ENCODE results near the gene SAP25.

The SAP25 gene

DNA sequence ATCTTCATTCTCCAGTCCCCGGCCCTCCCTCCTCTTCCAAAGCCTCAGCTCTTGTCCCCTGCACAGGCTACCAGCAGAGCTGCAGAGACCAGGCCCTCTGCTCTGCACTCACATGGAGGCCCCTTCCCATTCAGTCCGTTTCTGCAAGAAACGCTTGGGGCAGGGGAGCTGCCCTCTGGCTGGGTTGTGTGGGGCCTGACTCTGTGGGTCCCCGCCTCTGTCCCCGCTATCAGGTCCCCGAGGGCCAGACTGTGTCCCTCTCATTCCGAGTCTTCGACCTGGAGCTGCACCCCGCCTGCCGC is 30.0 kb upstream of the SAP25 start:
- Histone ChIP-seq H3K36me3 (ENCODE audit: control insufficient read depth, insufficient read depth, low read length) (no peaks in the 10 kb centered on the region), H3K27me3 (ENCODE audit: control insufficient read depth, insufficient read depth, low read length) (no peaks in the 10 kb centered on the region), H3K9ac (no peak overlapping the region)

DNA sequence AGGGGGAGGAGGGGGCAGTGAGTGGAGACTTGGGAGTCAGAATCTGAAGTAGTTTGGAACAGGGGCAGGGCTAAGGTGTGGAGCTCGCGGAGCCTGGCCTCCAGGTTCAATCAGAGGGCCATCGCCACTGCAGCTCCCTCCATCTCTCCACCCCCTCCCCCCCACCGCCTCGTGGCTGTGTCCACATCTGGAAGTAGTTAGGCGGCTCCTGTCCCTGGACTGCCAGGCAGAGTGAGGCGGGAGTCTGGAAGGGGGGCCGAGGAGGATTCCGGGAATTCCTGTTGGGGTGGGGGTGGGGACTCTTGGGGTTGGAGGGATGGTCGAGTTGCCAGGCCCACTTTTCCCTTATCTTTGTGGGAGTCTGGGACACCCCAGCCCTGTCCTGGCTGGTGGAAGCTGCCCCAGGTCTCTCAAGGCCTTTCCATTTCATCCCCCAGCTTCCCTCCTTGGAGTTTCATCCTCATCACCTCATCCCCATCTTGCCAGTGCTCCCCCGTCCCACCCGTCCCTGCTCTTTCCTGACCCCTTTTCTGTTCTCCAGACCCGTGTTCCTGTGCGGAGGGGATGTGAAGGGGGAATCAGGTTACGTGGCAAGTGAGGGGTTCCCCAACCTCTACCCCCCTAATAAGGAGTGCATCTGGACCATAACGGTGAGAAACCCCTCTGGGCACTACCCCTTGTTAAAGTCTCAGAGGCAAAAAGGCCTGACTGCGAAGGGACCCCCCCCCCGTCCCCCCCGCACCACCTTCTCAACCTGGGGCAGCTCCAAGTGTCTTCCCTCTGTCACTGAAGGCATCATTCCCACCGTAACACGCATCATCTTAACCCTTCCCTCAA is 29.4 kb upstream of the SAP25 start:
- Histone ChIP-seq H3K9me3 (ENCODE audit: control insufficient read depth, low read length) (no peaks in the 10 kb centered on the region), H3K36me3 (ENCODE audit: control insufficient read depth, insufficient read depth, low read length) (no peaks in the 10 kb centered on the region), H3K4me2 (ENCODE audit: low read length) (peak overlapping the region; percentile 59), H3K4me3 (ENCODE audit: low read depth, low read length) (peak overlapping the region; percentile 36), H2AFZ (peak overlapping the region; percentile 72), H3K9ac (no peak overlapping the region), H3K4me1 (no peaks in the 10 kb centered on the region), H3K79me2 (no peaks in the 10 kb centered on the region), H3K27ac (peak overlapping the region; percentile 8), H3K27me3 (ENCODE audit: control insufficient read depth, insufficient read depth, low read length) (no peaks in the 10 kb centered on the region)
- TF ChIP-seq, protein P1, sequence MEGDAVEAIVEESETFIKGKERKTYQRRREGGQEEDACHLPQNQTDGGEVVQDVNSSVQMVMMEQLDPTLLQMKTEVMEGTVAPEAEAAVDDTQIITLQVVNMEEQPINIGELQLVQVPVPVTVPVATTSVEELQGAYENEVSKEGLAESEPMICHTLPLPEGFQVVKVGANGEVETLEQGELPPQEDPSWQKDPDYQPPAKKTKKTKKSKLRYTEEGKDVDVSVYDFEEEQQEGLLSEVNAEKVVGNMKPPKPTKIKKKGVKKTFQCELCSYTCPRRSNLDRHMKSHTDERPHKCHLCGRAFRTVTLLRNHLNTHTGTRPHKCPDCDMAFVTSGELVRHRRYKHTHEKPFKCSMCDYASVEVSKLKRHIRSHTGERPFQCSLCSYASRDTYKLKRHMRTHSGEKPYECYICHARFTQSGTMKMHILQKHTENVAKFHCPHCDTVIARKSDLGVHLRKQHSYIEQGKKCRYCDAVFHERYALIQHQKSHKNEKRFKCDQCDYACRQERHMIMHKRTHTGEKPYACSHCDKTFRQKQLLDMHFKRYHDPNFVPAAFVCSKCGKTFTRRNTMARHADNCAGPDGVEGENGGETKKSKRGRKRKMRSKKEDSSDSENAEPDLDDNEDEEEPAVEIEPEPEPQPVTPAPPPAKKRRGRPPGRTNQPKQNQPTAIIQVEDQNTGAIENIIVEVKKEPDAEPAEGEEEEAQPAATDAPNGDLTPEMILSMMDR (IDR thresholded peaks at IDR 0.05): no peak

More for the DNA sequence above, 30.0 kb upstream of the SAP25 start:
- H3K4me2 ChIP-seq (ENCODE audit: low read length): peak overlapping the region; percentile 59
- TF ChIP-seq, protein P1 (IDR thresholded peaks at IDR 0.05): no peak
- no peaks in the 10 kb centered on the region for H3K9me3 ChIP-seq (ENCODE audit: control insufficient read depth, low read length)
- H3K4me3 ChIP-seq (ENCODE audit: low read depth, low read length): peak overlapping the region; percentile 36
- H3K4me1 ChIP-seq: no peaks in the 10 kb centered on the region
- H3K27ac ChIP-seq: peak overlapping the region; percentile 8
- H3K79me2 ChIP-seq: no peaks in the 10 kb centered on the region
- H2AFZ ChIP-seq: peak overlapping the region; percentile 72

DNA sequence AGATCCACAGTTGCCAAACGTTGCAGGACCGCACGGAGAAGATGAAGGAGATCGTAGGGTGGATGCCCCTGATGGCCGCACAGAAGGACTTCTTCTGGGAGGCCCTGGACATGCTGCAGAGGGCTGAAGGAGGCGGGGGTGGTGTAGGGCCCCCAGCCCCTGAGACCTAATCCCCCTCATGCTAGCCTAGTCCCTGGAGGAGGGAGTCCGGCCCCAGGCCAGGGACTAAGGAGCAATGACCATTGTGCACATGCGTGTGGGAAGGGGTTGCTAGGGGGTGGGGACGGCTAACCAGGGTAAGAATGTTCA is 27.0 kb upstream of the SAP25 start:
- no peaks in the 10 kb centered on the region for H3K9me3 ChIP-seq (ENCODE audit: control insufficient read depth, low read length)
- H3K27me3 ChIP-seq (ENCODE audit: control insufficient read depth, insufficient read depth, low read length): no peaks in the 10 kb centered on the region
- H3K79me2 ChIP-seq: no peaks in the 10 kb centered on the region
- TF ChIP-seq, protein P1 (IDR thresholded peaks at IDR 0.05): no peak
- no peak overlapping the region for H3K4me3 ChIP-seq (ENCODE audit: low read depth, low read length)
- no peak overlapping the region for H3K4me2 ChIP-seq (ENCODE audit: low read length)
- H3K27ac ChIP-seq: no peak overlapping the region
- H3K36me3 ChIP-seq (ENCODE audit: control insufficient read depth, insufficient read depth, low read length): no peaks in the 10 kb centered on the region
- H3K9ac ChIP-seq: no peak overlapping the region
- no peak overlapping the region for H2AFZ ChIP-seq
- no peaks in the 10 kb centered on the region for H3K4me1 ChIP-seq

DNA sequence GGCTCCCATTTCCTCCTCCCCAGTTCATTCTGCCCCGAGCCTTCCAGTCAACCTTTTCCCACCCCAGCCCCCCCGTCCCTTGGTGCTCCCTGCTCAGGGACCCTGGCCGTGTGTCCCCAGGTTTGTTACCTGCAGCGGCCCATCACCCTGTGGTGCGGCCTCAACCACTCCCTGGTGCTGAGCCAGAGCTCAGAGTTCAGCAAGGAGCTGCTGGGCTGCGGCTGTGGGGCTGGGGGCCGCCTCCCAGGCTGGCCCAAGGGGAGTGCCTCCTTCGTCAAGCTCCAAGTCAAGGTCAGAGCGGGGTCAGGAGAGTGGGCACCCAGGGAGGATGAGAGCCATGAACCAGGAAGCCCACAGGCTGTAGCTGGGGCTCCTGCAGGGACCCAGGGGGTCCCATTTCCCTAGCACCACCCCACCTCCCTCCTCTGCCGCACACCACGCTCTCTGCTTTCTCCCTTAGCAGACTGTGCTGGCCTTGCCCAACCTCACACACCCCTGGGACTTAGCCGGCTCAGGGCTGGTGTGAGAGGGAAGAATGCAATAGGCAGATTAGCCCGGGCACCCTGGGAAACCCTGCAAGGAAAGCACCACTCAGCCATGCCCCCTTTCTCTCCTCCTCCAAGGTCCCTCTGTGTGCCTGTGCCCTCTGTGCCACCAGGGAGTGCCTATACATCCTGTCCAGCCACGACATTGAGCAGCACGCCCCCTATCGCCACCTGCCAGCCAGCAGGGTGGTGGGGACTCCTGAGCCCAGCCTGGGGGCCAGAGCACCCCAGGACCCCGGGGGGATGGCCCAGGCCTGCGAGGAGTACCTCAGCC is 26.4 kb upstream of the SAP25 start:
- H2AFZ ChIP-seq: no peak overlapping the region
- H3K4me3 ChIP-seq (ENCODE audit: low read depth, low read length): no peak overlapping the region
- TF ChIP-seq, protein P1 (IDR thresholded peaks at IDR 0.05): no peak
- no peaks in the 10 kb centered on the region for H3K9me3 ChIP-seq (ENCODE audit: control insufficient read depth, low read length)
- H3K79me2 ChIP-seq: no peaks in the 10 kb centered on the region
- no peak overlapping the region for H3K4me2 ChIP-seq (ENCODE audit: low read length)
- H3K36me3 ChIP-seq (ENCODE audit: control insufficient read depth, insufficient read depth, low read length): no peaks in the 10 kb centered on the region
- no peaks in the 10 kb centered on the region for H3K4me1 ChIP-seq
- no peak overlapping the region for H3K9ac ChIP-seq
- no peak overlapping the region for H3K27ac ChIP-seq
- H3K27me3 ChIP-seq (ENCODE audit: control insufficient read depth, insufficient read depth, low read length): no peaks in the 10 kb centered on the region

Measured in parathyroid adenoma (tissue), 2 donors.